Hepatocyte (in vitro differentiated cells): Measurements from ENCODE around the gene TMEM109.

ENCODE experiments used
- EZH2 ChIP-seq: fragments of 200-600 bp; sonication (generic); IDR thresholded peaks from 2 replicates; pipeline ENCODE4 v1.6.1; 2016; ENCODE audit warnings: antibody characterized with exemption, mild to moderate bottlenecking, borderline replicate concordance
- TF ChIP-seq, protein P1 (sequence below): fragments of 200-600 bp; sonication (generic); IDR thresholded peaks from 2 replicates; pipeline ENCODE4 v1.5.1; 2016; ENCODE audit warnings: antibody characterized with exemption, mild to moderate bottlenecking; ENCODE audit not compliant: poor library complexity

DNA sequence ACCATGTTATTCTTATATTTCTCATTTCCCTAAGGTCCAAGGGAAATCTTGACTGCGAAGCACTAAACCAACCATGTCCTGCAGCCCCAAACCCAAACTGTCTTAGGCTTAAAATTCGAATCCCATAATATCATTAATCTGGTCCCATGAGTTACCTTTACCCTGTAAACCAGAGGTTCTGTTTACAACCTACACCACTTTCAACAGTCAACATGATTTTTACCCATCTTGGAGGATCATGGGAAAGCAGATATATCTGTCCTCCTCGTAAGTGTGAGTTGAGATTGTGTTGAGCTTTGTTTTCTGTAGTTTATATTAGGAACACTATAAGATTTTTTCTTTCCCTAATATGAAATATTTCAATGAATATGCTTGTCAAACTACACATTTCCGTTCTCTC lies 14.0 kb upstream of the TMEM109 start:
- TF ChIP-seq, protein P1, sequence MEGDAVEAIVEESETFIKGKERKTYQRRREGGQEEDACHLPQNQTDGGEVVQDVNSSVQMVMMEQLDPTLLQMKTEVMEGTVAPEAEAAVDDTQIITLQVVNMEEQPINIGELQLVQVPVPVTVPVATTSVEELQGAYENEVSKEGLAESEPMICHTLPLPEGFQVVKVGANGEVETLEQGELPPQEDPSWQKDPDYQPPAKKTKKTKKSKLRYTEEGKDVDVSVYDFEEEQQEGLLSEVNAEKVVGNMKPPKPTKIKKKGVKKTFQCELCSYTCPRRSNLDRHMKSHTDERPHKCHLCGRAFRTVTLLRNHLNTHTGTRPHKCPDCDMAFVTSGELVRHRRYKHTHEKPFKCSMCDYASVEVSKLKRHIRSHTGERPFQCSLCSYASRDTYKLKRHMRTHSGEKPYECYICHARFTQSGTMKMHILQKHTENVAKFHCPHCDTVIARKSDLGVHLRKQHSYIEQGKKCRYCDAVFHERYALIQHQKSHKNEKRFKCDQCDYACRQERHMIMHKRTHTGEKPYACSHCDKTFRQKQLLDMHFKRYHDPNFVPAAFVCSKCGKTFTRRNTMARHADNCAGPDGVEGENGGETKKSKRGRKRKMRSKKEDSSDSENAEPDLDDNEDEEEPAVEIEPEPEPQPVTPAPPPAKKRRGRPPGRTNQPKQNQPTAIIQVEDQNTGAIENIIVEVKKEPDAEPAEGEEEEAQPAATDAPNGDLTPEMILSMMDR: no peak
- no peak for TF ChIP-seq EZH2
